K562 (cell line): ENCODE results near the gene EVC. TPM values are rescaled to one million over a fixed set of nuclear protein-coding genes. Genes with fewer than 3 reads are reported as not detected.

Source experiments
- MGA ChIP-seq: fragments of 450-650 bp; IDR thresholded peaks from 2 replicates; pipeline ENCODE4 v1.6.1; 2016; ENCODE audit warnings: mild to moderate bottlenecking, moderate library complexity
- MTA3 ChIP-seq: fragments of 450-650 bp; formaldehyde crosslinking; IDR thresholded peaks from 2 replicates; pipeline ENCODE4 v1.6.1; 2017; ENCODE audit warnings: mild to moderate bottlenecking, borderline replicate concordance
- NEUROD1 ChIP-seq: fragments of 150-350 bp; IDR thresholded peaks from 2 replicates; pipeline ENCODE4 v1.6.1; 2014; ENCODE audit warnings: borderline replicate concordance, low read length, low read depth; ENCODE audit not compliant: partially characterized antibody
- OTX1 ChIP-seq: fragments of 450-650 bp; formaldehyde crosslinking; IDR thresholded peaks from 2 replicates; pipeline ENCODE4 v1.4.0; 2022; ENCODE audit warnings: mild to moderate bottlenecking
- PCBP2 ChIP-seq: fragments of 200-400 bp; formaldehyde crosslinking; IDR thresholded peaks from 2 replicates; pipeline ENCODE4 v1.6.1; 2018; ENCODE audit warnings: low read length, low read depth, mild to moderate bottlenecking, moderate library complexity; ENCODE audit not compliant: poor library complexity, severe bottlenecking
- POLR2G ChIP-seq: fragments of 200-400 bp; formaldehyde crosslinking; IDR thresholded peaks from 2 replicates; pipeline ENCODE4 v1.6.1; 2017; ENCODE audit warnings: low read depth, mild to moderate bottlenecking, antibody characterized with exemption, low read length, moderate library complexity
- TFAM ChIP-seq: fragments of 250-450 bp; sonication (Bioruptor Pico); conservative IDR thresholded peaks from 2 replicates; pipeline ENCODE4 v1.5.0; 2021; ENCODE audit warnings: mild to moderate bottlenecking, moderate library complexity
- polyA plus RNA-seq, 8 experiments: library from polyadenylated mRNA; depleted of rRNA in 4 of 8; stranded (reverse) in 5 of 8; unstranded in 3 of 8; fragments of >200 nt; fragmentation: Nextera tagmentation in 2 of 8; fragmentation: Illumina TruSeq in 1 of 8; extraction: Ambion mirVana in 2 of 8; extraction: Trizol in 1 of 8; gene quantifications; 2 replicates each; pipeline versions ENCODE4 v1.2.1 to v1.2.3, GENCODE V29; 2011 to 2014; ENCODE audit warnings: inconsistent platforms in 1 of 8, missing spikeins in 1 of 8
- total RNA-seq, 7 experiments: library from RNA; depleted of rRNA in 6 of 7; stranded (reverse); fragments of >200 nt in 6 of 7; fragmentation: Illumina TruSeq in 2 of 7; extraction: Trizol in 2 of 7; gene quantifications; 2 replicates each; pipeline versions ENCODE4 v1.2.1 to v1.2.3, GENCODE V29; 2011 to 2021; ENCODE audit warnings: low replicate concordance in 1 of 7
- TF ChIP-seq, protein P1 (sequence below): fragments of 150-350 bp; conservative IDR thresholded peaks from 2 replicates; pipeline ENCODE4 v1.6.1; 2014; ENCODE audit warnings: low read length
- TF ChIP-seq, protein P2 (sequence below): IDR thresholded peaks from 3 replicates; pipeline ENCODE4 v1.6.1; 2011; ENCODE audit warnings: borderline replicate concordance, mild to moderate bottlenecking, moderate library complexity; ENCODE audit not compliant: insufficient read length; ENCODE audit errors: extremely low read depth

The EVC gene
- total and polyA plus RNA-seq, 9 of the 15 experiments (the other 6 are each of a cell fraction or from before 2014, with no cell fraction given), result 0.03 to 3.2 (median 1.1) TPM

- TF ChIP-seq MGA, result no peak
- no peak for TF ChIP-seq OTX1
- TF ChIP-seq MTA3, result no peak
- TF ChIP-seq, protein P1, sequence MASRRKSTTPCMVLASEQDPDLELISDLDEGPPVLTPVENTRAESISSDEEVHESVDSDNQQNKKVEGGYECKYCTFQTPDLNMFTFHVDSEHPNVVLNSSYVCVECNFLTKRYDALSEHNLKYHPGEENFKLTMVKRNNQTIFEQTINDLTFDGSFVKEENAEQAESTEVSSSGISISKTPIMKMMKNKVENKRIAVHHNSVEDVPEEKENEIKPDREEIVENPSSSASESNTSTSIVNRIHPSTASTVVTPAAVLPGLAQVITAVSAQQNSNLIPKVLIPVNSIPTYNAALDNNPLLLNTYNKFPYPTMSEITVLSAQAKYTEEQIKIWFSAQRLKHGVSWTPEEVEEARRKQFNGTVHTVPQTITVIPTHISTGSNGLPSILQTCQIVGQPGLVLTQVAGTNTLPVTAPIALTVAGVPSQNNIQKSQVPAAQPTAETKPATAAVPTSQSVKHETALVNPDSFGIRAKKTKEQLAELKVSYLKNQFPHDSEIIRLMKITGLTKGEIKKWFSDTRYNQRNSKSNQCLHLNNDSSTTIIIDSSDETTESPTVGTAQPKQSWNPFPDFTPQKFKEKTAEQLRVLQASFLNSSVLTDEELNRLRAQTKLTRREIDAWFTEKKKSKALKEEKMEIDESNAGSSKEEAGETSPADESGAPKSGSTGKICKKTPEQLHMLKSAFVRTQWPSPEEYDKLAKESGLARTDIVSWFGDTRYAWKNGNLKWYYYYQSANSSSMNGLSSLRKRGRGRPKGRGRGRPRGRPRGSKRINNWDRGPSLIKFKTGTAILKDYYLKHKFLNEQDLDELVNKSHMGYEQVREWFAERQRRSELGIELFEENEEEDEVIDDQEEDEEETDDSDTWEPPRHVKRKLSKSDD, result no peak
- no peak for TF ChIP-seq NEUROD1
- TF ChIP-seq, protein P2, sequence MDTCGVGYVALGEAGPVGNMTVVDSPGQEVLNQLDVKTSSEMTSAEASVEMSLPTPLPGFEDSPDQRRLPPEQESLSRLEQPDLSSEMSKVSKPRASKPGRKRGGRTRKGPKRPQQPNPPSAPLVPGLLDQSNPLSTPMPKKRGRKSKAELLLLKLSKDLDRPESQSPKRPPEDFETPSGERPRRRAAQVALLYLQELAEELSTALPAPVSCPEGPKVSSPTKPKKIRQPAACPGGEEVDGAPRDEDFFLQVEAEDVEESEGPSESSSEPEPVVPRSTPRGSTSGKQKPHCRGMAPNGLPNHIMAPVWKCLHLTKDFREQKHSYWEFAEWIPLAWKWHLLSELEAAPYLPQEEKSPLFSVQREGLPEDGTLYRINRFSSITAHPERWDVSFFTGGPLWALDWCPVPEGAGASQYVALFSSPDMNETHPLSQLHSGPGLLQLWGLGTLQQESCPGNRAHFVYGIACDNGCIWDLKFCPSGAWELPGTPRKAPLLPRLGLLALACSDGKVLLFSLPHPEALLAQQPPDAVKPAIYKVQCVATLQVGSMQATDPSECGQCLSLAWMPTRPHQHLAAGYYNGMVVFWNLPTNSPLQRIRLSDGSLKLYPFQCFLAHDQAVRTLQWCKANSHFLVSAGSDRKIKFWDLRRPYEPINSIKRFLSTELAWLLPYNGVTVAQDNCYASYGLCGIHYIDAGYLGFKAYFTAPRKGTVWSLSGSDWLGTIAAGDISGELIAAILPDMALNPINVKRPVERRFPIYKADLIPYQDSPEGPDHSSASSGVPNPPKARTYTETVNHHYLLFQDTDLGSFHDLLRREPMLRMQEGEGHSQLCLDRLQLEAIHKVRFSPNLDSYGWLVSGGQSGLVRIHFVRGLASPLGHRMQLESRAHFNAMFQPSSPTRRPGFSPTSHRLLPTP, result no peak
- TF ChIP-seq PCBP2, result no peak
- TF ChIP-seq TFAM (CRISPR knock-in tag), result no peak
- no peak for TF ChIP-seq POLR2G
These were observed 42.9 kb downstream of the EVC start (continued) for GRCh38 chr4:5753766-5754528.
